Lung microvascular endothelial cell (primary cell): ENCODE data around the gene ELP4. TPM values are rescaled to one million over a fixed set of nuclear protein-coding genes. Genes with fewer than 3 reads are reported as not detected.

ENCODE experiments used
- DNase-seq, 2 donors: peaks; one replicate each; pipeline versions ENCODE4 v3.0.0 to v3.0.0-alpha.2; 2010; ENCODE audit warnings: low read depth in 2 of 2
- total RNA-seq: library from RNA; depleted of rRNA; stranded (reverse); fragments of >200 nt; gene quantifications from 2 replicates; pipeline ENCODE4 v1.2.1, GENCODE V29; 2014

The ELP4 gene
- total RNA-seq, 1 donor from 2014 or later = 8.1 TPM

DNA sequence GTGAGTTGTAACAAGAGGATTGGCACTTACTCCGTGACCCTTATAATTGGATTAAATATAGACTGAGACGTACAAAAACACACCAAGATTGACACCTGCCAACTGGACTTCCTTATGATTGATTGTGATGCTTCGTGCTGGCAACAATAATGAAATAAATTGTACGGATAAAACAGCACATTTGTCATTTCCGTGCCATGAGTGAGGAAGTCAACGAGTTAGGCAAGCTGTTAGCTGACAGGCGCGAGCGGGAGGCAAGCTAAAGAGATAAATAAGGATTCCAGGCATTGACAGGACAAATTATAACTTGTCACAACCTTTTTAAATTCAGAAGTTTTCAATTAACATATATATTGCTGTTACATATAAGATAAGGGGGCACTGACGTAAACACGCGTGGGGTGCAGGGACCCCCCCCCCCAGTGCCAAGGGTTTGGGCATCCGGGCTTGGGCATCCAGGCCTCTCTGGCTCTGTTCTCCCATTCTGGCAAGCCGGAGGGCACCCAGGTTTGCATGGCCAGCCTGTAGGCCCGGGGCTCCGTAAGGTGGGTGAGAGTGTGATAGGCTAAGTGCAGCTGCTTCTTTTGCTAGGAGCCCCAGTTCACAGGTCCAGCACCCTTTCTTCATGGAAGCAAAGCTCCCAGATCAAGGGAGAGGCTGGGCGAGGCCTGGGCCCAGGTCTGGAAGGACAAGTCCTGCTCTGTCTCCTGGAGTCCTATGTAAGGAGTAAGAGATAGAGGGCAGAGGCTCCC, 312.8 kb downstream of the ELP4 start:
- DNase-seq = no peak

DNA sequence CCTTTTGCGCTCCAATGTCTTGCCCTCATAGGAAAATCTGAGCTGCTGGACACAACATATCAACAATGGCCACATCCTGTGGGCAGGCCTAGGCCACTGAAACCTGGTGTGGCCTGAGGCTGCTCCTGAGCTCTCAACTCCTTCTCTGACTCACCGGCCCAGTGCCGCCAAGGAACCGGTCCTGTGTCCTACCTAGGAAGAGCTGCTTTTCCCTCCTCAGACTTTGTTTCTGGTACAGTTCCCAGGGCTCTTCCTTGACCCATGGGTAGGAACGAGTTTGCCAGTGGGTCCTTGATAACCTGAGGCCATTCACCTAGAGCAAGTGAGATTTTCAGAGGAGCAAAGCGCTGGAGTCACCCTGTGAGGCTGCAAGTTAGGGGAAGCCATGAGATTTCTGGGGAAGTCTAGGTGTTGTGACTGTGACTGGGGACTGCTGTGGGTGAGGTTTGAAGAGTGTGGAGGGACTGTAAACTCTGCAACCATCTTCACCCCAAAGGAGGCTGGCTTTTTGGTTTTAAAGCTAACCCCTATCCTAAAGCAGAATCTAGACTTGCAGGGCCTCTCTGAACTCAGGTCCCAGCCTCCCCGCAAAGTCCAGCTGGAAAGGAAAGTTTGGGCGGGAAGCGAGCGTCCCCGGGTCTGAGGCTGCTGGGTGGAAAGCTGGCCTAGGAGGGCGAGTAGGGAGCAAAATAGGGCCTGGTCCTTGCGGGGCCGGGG, 313.5 kb downstream of the ELP4 start:
- no peak for DNase-seq

DNA sequence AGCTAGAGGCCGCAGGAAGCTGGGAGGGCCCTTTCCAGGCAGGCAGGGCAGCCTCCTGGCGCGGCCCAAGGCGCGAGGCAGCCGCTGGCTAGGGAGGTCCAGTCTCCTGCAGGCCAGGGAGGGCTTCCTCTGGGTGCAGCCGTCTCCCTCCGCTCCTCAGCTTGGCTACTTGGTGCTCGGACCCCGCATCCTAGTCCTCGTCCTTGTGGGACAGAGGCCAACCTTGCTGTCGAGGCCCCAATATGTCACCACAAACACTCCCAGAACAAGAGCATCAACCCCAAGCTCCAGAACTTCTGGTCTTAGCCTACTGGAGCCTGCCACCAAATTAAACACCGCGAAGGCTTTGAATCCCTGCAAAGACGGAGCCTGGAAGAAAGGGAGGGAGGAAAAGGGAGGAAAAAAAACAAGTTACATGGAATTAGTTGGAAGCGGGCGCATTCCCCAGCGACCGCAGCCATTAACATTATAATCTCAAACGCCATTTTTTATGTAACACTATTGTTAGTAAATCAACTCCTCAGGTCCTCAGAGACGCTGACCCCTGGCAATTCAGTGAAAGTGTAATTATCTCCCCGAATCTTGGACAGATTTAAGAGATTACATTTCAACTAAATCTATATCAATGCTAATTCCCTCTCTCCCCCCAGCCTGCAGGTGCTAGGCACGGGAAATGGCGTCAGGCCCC, 314.2 kb downstream of the ELP4 start:
- no peak for DNase-seq

DNA sequence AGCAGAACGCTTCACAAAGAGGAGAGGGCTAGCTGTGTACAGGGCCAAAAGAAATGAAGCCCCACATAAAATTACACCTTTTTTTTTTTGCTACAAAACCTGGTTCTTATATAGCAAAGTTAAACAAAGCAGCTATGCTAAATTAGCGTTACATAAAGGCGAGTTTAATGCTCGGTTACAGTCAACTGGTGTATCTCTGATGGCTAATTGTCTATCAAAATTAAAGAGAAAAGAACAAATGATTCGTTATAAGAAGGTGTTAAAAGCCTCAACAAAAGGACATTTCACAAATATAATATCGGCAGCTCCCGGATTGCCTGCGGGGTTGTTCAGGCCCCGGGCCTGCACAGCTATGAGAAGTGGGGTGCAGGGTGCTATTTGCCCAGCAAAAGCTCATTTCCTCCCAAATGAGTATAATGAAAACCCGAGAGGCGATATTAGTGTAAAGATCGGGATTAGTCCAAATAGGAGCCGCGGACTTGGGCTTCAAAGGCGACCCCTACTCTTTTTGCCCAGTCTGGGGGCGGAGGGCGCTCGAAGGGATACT, 314.8 kb downstream of the ELP4 start:
- DNase-seq = no peak

DNA sequence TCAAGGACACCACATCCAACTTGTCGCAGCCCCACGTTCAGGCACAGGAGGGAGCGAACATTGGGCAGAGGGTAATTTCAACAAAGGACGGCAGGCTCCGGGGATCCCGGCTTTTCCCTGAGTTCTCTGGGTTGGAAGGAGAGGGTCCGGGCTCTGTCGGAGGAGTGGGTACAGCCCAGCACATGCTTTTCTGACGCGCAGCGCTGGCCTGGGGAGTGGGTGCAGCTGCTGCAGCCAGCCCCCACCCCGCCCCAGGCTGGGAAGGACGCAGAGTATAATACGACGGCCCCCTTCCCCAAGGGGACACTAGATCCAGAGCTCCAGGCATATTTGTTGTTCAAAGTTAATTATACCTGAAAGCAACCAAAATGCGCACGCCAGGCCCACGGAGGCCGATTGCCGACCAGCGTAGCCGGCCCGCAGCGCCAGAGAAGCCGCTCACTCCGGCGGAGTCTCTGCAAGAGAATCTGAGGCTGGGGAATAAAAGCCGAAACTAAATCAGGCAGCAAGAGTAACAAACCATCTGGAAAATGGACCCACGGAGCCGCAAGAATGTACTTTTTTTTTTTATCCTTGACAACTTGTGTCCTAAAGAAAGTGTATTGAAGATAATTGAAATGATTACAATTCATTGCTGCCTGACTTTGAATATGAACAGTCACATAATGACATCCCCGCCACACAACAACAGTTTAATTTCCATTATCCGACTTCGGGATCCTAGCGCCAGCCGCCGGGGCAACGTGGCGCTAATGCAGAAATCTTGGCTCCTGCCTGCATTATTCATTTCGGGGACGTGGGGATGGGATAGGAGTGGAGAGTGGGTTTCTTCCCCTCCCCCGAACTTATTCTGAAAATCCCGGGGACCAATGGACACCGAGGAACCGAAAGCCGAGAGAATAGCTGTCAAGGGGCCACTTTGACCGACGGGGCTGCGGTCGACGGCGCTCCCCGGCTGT, 315.6 kb downstream of the ELP4 start:
- DNase-seq = no peak

DNA sequence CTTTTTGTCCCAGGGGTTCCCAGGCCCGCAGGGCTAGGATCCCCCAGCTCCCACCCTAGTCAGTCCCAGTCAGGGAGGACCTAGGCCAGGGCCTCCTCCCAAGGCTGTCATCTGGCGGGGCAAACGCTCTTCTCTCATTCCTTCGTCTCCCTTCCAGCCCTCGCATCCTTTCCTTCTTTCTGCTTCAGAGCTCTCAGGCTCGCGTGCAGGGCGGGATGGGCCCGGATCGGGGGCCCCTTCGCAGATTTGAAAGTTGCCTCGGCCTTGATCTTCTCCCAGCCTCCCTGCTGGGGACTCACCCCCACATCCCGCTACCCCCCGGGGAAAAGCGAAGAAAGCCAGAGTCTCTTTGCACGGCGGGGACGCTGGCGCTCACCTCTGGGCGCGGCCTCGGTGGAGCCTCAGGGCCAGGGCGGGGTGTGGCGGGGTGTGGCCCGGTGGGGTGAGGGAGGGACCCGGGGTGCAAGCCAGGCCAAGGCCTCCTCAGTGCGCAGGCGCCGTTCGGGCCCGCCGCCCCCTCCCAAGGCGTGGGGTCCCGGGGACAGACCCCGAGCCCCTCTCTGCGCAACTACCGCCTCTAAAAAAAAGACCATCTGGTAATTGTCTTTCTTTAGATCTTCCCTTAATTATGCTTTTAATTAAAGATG, 316.4 kb downstream of the ELP4 start:
- no peak for DNase-seq

DNA sequence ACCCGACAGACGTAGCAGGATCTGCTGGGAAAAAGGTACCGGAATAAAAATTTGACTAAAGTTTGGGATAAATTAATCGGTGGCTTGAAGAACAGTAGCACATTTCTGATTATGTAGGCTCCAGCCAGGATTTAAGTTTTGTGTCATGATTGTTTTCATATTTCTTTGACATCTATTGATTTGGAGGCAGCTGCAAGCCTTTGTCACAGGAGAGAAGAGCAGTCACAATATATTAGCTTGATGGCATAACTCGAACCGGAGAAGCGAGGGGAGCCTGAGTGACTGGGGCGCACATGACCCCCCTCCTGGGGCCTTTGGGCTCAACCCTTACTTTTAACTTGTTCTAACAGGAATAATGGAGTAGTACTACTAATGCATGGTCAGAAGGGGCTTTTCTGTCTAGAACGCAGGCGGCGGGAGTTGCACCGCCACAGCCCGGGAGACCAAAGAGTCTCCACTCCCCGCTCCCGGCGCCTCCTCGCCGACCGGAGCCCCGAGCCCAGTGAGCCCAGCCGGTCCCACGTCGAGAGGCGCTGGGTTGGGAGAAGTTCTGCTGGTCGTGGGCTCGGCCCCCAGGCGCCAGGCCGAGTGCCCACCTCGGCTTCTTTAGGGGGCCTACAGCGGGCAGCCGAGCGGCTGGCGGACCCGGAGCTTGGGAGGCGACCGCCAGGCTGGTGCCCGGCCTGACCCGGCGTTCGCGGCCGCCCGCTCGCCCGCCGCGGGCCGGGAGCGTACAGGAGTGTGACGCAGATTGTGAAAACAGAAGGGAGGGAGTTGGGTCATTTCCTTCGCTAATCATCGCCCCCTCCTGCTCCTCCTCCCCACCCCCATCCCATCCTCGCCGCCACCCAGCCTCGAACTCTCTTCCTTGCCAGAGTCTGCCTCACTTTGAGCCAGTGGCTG, 317.2 kb downstream of the ELP4 start:
- no peak for DNase-seq

DNA sequence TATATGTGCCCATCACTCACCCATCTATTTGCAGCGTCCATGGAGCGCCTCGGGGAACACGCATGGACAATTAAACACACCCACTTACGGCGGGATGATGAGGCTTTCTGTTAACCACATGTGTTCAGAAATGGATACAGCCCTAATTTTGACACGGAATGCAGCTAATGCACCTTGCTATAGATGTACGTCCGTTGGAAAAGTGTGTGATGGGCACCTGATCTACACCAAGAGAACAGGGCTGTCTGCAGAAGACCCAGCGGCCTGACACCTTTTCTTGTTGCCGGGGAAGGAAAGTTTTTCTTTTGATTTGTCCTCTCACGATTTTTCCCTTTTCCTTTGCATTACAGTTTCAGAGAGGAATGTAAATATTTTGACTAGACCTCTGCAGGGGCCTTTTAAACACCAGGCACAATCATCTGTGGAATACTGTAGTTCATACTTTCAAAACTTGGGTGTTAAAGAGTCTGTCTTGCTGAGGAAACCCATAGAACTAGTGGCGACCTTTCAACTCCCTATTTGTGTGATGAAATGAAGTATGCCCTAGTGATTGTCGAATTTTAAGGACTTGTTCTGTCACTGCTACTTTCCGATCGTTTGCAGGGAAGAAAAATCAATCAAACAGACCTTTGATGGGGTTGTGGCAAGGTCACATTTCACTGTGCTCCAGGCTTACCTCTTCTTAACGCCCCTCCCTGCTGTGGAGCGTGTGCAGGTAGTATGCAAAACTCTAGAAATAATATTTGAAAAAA, 318.1 kb downstream of the ELP4 start:
- no peak for DNase-seq

DNA sequence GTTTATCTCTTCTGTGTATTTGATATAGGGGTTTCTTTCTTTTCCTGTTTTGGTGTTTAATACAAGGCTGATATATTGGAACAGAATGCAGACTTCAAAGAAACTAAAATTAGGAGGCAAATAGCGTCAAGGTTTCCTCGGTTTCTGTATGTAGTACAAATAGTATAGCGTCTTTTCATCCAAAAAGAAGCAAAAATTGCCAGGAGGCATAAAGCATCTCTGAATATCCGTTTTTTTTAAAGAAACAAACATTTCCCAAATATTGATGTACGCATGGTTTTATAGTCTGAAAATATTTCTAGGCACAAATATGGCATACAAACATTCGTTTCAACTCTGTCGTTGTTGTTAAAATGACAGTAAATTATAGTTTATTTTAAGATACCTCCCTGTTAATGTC, 318.6 kb downstream of the ELP4 start:
- DNase-seq = no peak

DNA sequence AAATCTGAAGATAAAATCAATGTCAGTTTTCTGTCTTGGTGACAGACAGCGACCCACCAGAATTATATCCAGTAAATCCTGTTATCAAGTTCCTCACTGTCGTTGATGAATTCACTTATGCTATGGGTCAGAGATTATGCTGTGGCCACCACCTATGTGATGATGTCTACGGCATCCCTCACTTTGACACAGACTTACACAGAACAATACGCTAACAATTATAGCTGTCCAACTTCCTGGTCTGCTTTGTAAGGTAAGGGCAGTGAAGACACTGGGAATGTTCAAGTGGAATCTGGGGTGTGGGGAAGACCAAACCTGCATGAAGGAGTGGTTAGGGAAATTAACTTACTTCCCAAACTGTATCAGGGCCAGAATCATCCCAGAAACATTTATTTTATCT, 320.8 kb downstream of the ELP4 start:
- no peak for DNase-seq

DNA sequence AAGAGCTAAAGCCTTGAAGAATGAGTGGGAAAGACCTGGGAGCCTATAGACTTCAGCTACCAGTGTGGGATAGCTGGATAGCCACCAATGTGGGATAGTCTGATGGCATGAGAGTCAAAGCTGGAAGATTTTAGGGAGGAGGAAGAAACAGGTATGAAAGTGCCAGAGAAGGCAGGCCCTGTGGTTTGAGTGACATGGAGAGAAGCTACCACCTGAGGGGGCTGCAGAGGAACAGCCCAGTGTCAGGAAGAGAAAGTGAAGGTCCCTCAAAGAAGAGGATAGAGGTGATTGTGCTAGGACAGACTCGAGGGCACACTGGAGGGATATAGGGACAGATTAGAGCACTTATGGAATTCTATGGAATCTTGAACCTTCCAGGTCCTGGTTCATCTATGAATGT, 324.7 kb downstream of the ELP4 start:
- no peak for DNase-seq

Other genes with a start within 250 kb of the ELP4 start
- under 0.01 TPM in 1 of 2 replicates, not detected in the other for gene DCDC1, start 140.0 kb upstream of the ELP4 start, total RNA-seq
- 7.6 and 8.5 TPM in 2 replicates for gene DNAJC24, start 139.9 kb upstream of the ELP4 start, total RNA-seq
- 7.7 and 7.8 TPM in 2 replicates for gene IMMP1L, start 145 bp upstream of the ELP4 start, total RNA-seq